GM12878 (cell line): ENCODE results near the gene BTBD9. TPM values are rescaled to one million over a fixed set of nuclear protein-coding genes. Genes with fewer than 3 reads are reported as not detected.

ENCODE experiments used
- ATAC-seq: fragments of 200-7000 bp; cut with Tn5 transposase; 3 replicates; pipeline ENCODE4 v1.9.1; 2020; ENCODE audit warnings: mild to moderate bottlenecking, moderate library complexity
- BruUV-seq: library from RNA; stranded (reverse); fragments of 400-500 nt; replicated peaks from 2 replicates; lab custom pipeline; 2021; lab: Mats Ljungman, UMichigan
- CTCF ChIA-PET: fragments of 300-600 bp; sonication (Branson Sonifier 250); formaldehyde crosslinking; extraction: SDS; loops from one replicate; lab custom pipeline; 2021; ENCODE audit warnings: inconsistent platforms; lab: Yijun Ruan, JAX
- POLR2A ChIA-PET: fragments of 350-600 bp; formaldehyde crosslinking; extraction: SDS; loops from one replicate; lab custom pipeline; 2021; ENCODE audit warnings: inconsistent platforms; lab: Charles Lee
- RAD21 ChIA-PET: fragments of 300-600 bp; sonication (Branson Sonifier 250); formaldehyde crosslinking; loops from one replicate; lab custom pipeline; 2023; ENCODE audit warnings: antibody characterized with exemption; ENCODE audit not compliant: unreplicated experiment; lab: Charles Lee
- SMC1A ChIA-PET: fragments of 300-600 bp; sonication (Branson Sonifier 250); formaldehyde crosslinking; loops from one replicate; lab custom pipeline; 2023; ENCODE audit not compliant: unreplicated experiment, uncharacterized antibody; lab: Charles Lee
- DNase-seq: peaks from one replicate; pipeline ENCODE4 v3.0.0-alpha.2; 2011; ENCODE audit warnings: low read depth, low spot score
- FAIRE-seq: peaks from 3 replicates; lab custom pipeline; 2011; peaks lifted over from hg19 to GRCh38; lab: Jason Lieb, UNC
- H2AFZ ChIP-seq: 2 replicates; pipeline ENCODE4 v1.6.0; 2011; ENCODE audit warnings: low read depth, low read length, control low read depth; ENCODE audit not compliant: control insufficient read depth
- H3K27ac ChIP-seq: 2 replicates; pipeline ENCODE4 v1.5.1; 2011; ENCODE audit warnings: control low read depth; ENCODE audit not compliant: control insufficient read depth, insufficient read depth
- H3K27me3 ChIP-seq, 2 experiments: replicated peaks in 1 of 2; 2 replicates each; pipeline versions ENCODE4 v1.6.0 to v1.6.1; 2011; ENCODE audit warnings: low read length in 1 of 2; ENCODE audit not compliant: control insufficient read depth in 2 of 2, insufficient read depth in 2 of 2
- H3K36me3 ChIP-seq, 2 experiments: 2 replicates each; pipeline ENCODE4 v1.5.1; 2011; ENCODE audit warnings: low read length in 1 of 2; ENCODE audit not compliant: control insufficient read depth in 2 of 2, insufficient read depth in 2 of 2
- H3K4me1 ChIP-seq: 2 replicates; pipeline ENCODE4 v1.6.1; 2011; ENCODE audit warnings: mild to moderate bottlenecking, low read length, moderate library complexity, mixed read lengths; ENCODE audit not compliant: control insufficient read depth, insufficient read depth
- H3K4me2 ChIP-seq: 2 replicates; pipeline ENCODE4 v1.6.0; 2011; ENCODE audit warnings: control low read depth; ENCODE audit not compliant: control insufficient read depth, insufficient read depth
- H3K4me3 ChIP-seq: fragments of 200-600 bp; sonication (generic); 2 replicates; pipeline ENCODE4 v1.5.1; 2016
- H3K79me2 ChIP-seq: 2 replicates; pipeline ENCODE4 v1.6.0; 2011; ENCODE audit warnings: low read length; ENCODE audit not compliant: control insufficient read depth, insufficient read depth
- H3K9ac ChIP-seq: 2 replicates; pipeline ENCODE4 v1.8.0; 2011; ENCODE audit warnings: low read length, control low read depth, mixed read lengths; ENCODE audit not compliant: control insufficient read depth, insufficient read depth
- H3K9me3 ChIP-seq: replicated peaks from 3 replicates; pipeline ENCODE4 v1.5.1; 2011; ENCODE audit warnings: mild to moderate bottlenecking, low read length; ENCODE audit not compliant: control insufficient read depth, insufficient read depth
- H4K20me1 ChIP-seq: 2 replicates; pipeline ENCODE4 v1.6.0; 2011; ENCODE audit not compliant: control insufficient read depth, insufficient read depth
- CUX1 ChIP-seq: IDR thresholded peaks from 2 replicates; pipeline ENCODE4 v1.6.1; 2012; ENCODE audit warnings: improper control_type of control experiment, low read depth, low read length; ENCODE audit not compliant: insufficient replicate concordance
- ESRRA ChIP-seq: IDR thresholded peaks from 2 replicates; pipeline ENCODE4 v1.6.1; 2012; ENCODE audit warnings: mild to moderate bottlenecking, low read length, improper control_type of control experiment
- GABPA ChIP-seq: IDR thresholded peaks from 2 replicates; pipeline ENCODE4 v1.6.1; 2014; ENCODE audit warnings: antibody characterized with exemption, low read depth, mild to moderate bottlenecking, inconsistent platforms
- HDAC6 ChIP-seq: fragments of 200-600 bp; sonication (generic); IDR thresholded peaks from one replicate; pipeline ENCODE4 v1.8.0; 2017; ENCODE audit warnings: antibody characterized with exemption; ENCODE audit not compliant: unreplicated experiment
- HSF1 ChIP-seq: fragments of 150-350 bp; IDR thresholded peaks from 2 replicates; pipeline ENCODE4 v1.6.1; 2014; ENCODE audit warnings: mild to moderate bottlenecking, low read depth, low read length
- MEF2B ChIP-seq: fragments of 450-650 bp; IDR thresholded peaks from 2 replicates; pipeline ENCODE4 v1.6.1; 2018; ENCODE audit warnings: mild to moderate bottlenecking, moderate library complexity; ENCODE audit not compliant: partially characterized antibody, poor library complexity, severe bottlenecking
- MYB ChIP-seq: fragments of 150-350 bp; IDR thresholded peaks from 2 replicates; pipeline ENCODE4 v1.6.1; 2014; ENCODE audit warnings: mild to moderate bottlenecking, low read depth, low read length, borderline replicate concordance
- NKRF ChIP-seq: fragments of 450-650 bp; conservative IDR thresholded peaks from 2 replicates; pipeline ENCODE4 v1.6.1; 2017; ENCODE audit warnings: mild to moderate bottlenecking, moderate library complexity
- POLR2A ChIP-seq: IDR thresholded peaks from 2 replicates; pipeline ENCODE4 v1.6.1; 2011; ENCODE audit warnings: low read depth, mild to moderate bottlenecking, low read length
- SKIL ChIP-seq: fragments of 450-650 bp; IDR thresholded peaks from 2 replicates; pipeline ENCODE4 v1.6.1; 2017; ENCODE audit warnings: mild to moderate bottlenecking, low read depth, inconsistent platforms; ENCODE audit not compliant: poor library complexity, severe bottlenecking
- SPI1 ChIP-seq: IDR thresholded peaks from 2 replicates; pipeline ENCODE4 v1.6.1; 2011; ENCODE audit warnings: low read depth, mild to moderate bottlenecking, low read length, moderate library complexity, borderline replicate concordance; ENCODE audit not compliant: insufficient read depth
- TARDBP ChIP-seq: IDR thresholded peaks from 2 replicates; pipeline ENCODE4 v1.6.1; 2016; ENCODE audit warnings: borderline replicate concordance
- YY1 ChIP-seq: IDR thresholded peaks from 2 replicates; pipeline ENCODE4 v1.6.1; 2011; ENCODE audit warnings: low read depth, mild to moderate bottlenecking, low read length
- WGBS: methylation state at CpG from one replicate; pipeline ENCODE4 v1.1.6; 2016; ENCODE audit warnings: low lambda C conversion rate; ENCODE audit not compliant: insufficient replicate concordance, insufficient coverage; ENCODE audit errors: missing lambda C conversion rate; 5-methylcytosine and 5-hydroxymethylcytosine counted together
- in situ Hi-C: fragments of 300-500 bp; cut with MboI; formaldehyde crosslinking; loops from 9 replicates; pipeline ENCODE4 v1.14.3; 2018; ENCODE audit warnings: mixed read lengths
- intact Hi-C: fragments of 100-400 bp; cut with micrococcal nuclease; formaldehyde crosslinking; loops from one replicate; pipeline ENCODE4 v1.14.2; 2022; ENCODE audit not compliant: unreplicated experiment
- polyA plus RNA-seq, 11 experiments: library from polyadenylated mRNA; depleted of rRNA in 4 of 11; unstranded in 6 of 11; stranded (reverse) in 5 of 11; fragments of >200 nt; fragmentation: Nextera tagmentation in 4 of 11; fragmentation: Illumina TruSeq in 1 of 11; extraction: Ambion mirVana in 4 of 11; extraction: Trizol in 1 of 11; gene quantifications; 1 replicate in 1 of 11; 2 replicates in 10 of 11; pipeline versions ENCODE4 v1.2.1 to v1.2.3, GENCODE V29; 2011 to 2016; ENCODE audit warnings: inconsistent platforms in 2 of 11, missing spikeins in 2 of 11, low read depth in 1 of 11
- total RNA-seq, 4 experiments: library from RNA; depleted of rRNA in 3 of 4; stranded (reverse); fragments of >200 nt in 3 of 4; fragmentation: Illumina TruSeq in 1 of 4; extraction: Trizol in 1 of 4; gene quantifications; 2 replicates each; pipeline versions ENCODE4 v1.2.1 to v1.2.3, GENCODE V29; 2013 to 2021

The BTBD9 gene
- total and polyA plus RNA-seq, 10 of the 15 experiments (the other 5 are each of a cell fraction or from before 2014, with no cell fraction given): 0.22 to 8.6 (median 4.6) TPM

- CTCF ChIA-PET: interaction anchor here (0.7 kb wide), 1 partner anchor 69 kb away, joined by 3 read pairs; no protein-coding TSS in a partner anchor
- H3K4me1 ChIP-seq: no peaks in the 10 kb centered on the region
- no peaks in the 10 kb centered on the region for H3K9me3 ChIP-seq
- H4K20me1 ChIP-seq: no peaks in the 10 kb centered on the region
- no peaks in the 10 kb centered on the region for H3K27me3 ChIP-seq
- no peak for ATAC-seq
- RAD21 ChIA-PET: no interaction called here
- SMC1A ChIA-PET: no interaction called here
- no peak for FAIRE-seq
- no peak for TF ChIP-seq HSF1
- TF ChIP-seq HDAC6: no peak
- no peak for TF ChIP-seq SPI1
- TF ChIP-seq CUX1: no peak
- TF ChIP-seq GABPA: no peak
- TF ChIP-seq NKRF: no peak
- no peak for TF ChIP-seq ESRRA
- no peak for TF ChIP-seq MYB
- TF ChIP-seq TARDBP: no peak
- TF ChIP-seq YY1: no peak
- TF ChIP-seq MEF2B: no peak
- no peak for TF ChIP-seq POLR2A
- no peak for TF ChIP-seq SKIL
- H2AFZ ChIP-seq: no peak overlapping the region
- no peaks in the 10 kb centered on the region for H3K79me2 ChIP-seq
- POLR2A ChIA-PET: no interaction called here
- in situ Hi-C loops: no loop called here
- DNase-seq: no peak
- no peak overlapping the region for H3K4me2 ChIP-seq
- WGBS: 80% methylated on average over 8 of the region's 8 CpGs
- H3K4me3 ChIP-seq: no peak overlapping the region
- H3K9ac ChIP-seq: no peak overlapping the region
- H3K27ac ChIP-seq: no peak overlapping the region
- BruUV-seq: no TSS peak
- intact Hi-C loops: no loop called here
- H3K36me3 ChIP-seq: peaks cover 0 to 5% of the 10 kb centered on the region in 2 experiments; a peak in 3 of 4 replicates
These were observed 485.0 kb downstream of the BTBD9 start for GRCh38 chr6:38154731-38155130.
